PFSK-1 (cell line): ENCODE measurements around the gene LTF.

Experiments used
- FOXP2 ChIP-seq: optimal IDR thresholded peaks from 2 replicates; pipeline ENCODE3; 2011; ENCODE audit warnings: borderline replicate concordance, control low read depth, inconsistent platforms; ENCODE audit not compliant: insufficient read depth; ENCODE audit errors: extremely low read length, extremely low read depth
- POLR2AphosphoS5 ChIP-seq: IDR thresholded peaks from 2 replicates; pipeline ENCODE4 v1.6.1; 2012; ENCODE audit warnings: low read depth, mild to moderate bottlenecking, control low read depth, low read length, moderate library complexity
- SIN3A ChIP-seq: IDR thresholded peaks from 2 replicates; pipeline ENCODE4 v1.6.1; 2012; ENCODE audit warnings: mild to moderate bottlenecking, low read length, moderate library complexity, borderline replicate concordance; ENCODE audit not compliant: insufficient read depth
- TAF1 ChIP-seq: IDR thresholded peaks from 2 replicates; pipeline ENCODE4 v1.6.1; 2012; ENCODE audit warnings: low read length, control low read depth, borderline replicate concordance; ENCODE audit not compliant: insufficient read depth
- TF ChIP-seq, protein P1 (sequence below), 2 experiments: IDR thresholded peaks; 2 replicates each; pipeline versions ENCODE4 v1.6.1 to v1.8.0; 2011 to 2012; ENCODE audit warnings: low read depth in 2 of 2, low read length in 2 of 2, control low read depth in 1 of 2, inconsistent platforms in 1 of 2, mild to moderate bottlenecking in 1 of 2, moderate library complexity in 1 of 2; ENCODE audit not compliant: insufficient read depth in 1 of 2

DNA sequence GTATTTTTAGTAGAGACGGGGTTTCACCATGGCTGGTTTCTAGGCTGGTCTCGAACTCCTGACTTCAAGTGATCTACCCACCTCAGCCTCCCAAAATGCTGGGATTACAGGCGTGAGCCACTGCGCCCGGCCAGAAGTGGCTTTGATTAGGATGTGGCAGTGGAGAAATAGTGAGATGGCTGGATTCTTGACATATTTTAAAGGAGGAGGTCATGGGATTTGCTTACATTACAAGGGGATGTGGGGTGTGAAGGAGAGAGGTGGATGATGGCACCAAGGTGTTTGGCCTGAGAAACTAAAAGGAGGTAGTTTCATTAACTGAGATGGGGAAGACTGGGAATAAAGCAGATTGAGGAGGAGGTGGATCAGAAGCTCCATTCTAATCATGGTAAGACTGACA, 15.0 kb upstream of the LTF start:
- TF ChIP-seq SIN3A (no peak), FOXP2 (no peak), POLR2AphosphoS5 (no peak), TAF1 (no peak)
- TF ChIP-seq, protein P1, sequence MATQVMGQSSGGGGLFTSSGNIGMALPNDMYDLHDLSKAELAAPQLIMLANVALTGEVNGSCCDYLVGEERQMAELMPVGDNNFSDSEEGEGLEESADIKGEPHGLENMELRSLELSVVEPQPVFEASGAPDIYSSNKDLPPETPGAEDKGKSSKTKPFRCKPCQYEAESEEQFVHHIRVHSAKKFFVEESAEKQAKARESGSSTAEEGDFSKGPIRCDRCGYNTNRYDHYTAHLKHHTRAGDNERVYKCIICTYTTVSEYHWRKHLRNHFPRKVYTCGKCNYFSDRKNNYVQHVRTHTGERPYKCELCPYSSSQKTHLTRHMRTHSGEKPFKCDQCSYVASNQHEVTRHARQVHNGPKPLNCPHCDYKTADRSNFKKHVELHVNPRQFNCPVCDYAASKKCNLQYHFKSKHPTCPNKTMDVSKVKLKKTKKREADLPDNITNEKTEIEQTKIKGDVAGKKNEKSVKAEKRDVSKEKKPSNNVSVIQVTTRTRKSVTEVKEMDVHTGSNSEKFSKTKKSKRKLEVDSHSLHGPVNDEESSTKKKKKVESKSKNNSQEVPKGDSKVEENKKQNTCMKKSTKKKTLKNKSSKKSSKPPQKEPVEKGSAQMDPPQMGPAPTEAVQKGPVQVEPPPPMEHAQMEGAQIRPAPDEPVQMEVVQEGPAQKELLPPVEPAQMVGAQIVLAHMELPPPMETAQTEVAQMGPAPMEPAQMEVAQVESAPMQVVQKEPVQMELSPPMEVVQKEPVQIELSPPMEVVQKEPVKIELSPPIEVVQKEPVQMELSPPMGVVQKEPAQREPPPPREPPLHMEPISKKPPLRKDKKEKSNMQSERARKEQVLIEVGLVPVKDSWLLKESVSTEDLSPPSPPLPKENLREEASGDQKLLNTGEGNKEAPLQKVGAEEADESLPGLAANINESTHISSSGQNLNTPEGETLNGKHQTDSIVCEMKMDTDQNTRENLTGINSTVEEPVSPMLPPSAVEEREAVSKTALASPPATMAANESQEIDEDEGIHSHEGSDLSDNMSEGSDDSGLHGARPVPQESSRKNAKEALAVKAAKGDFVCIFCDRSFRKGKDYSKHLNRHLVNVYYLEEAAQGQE (IDR thresholded peaks at IDR 0.05; ENCODE audit: insufficient read depth in 1 of 2, low read depth in 2 of 2, low read length in 2 of 2): no peak
